K562 (cell line): ENCODE measurements around the gene SCNN1A. TPM values are rescaled to one million over a fixed set of nuclear protein-coding genes. Genes with fewer than 3 reads are reported as not detected.

ENCODE experiments used
- BRF2 ChIP-seq: IDR thresholded peaks from 3 replicates; pipeline ENCODE4 v1.6.1; 2011; ENCODE audit warnings: borderline replicate concordance, mild to moderate bottlenecking; ENCODE audit not compliant: insufficient read length, insufficient read depth
- ETV1 ChIP-seq: fragments of 450-650 bp; conservative IDR thresholded peaks from 2 replicates; pipeline ENCODE4 v1.6.1; 2016; ENCODE audit warnings: missing genetic modification characterization, control low read depth, low read depth, missing compliant biosample characterization
- GTF2A2 ChIP-seq: IDR thresholded peaks from 2 replicates; pipeline ENCODE4 v1.6.1; 2016; ENCODE audit warnings: mild to moderate bottlenecking, missing genetic modification characterization, missing compliant biosample characterization
- GTF2F1 ChIP-seq: IDR thresholded peaks from 2 replicates; pipeline ENCODE4 v1.6.1; 2011; ENCODE audit warnings: low read depth, low read length, improper control_type of control experiment
- HDAC1 ChIP-seq, 2 experiments: fragments of 450-650 bp; IDR thresholded peaks; 2 replicates each; pipeline ENCODE4 v1.6.1; 2016 to 2017; ENCODE audit warnings: inconsistent platforms in 1 of 2, mild to moderate bottlenecking in 1 of 2, moderate library complexity in 1 of 2
- HMG20B ChIP-seq: fragments of 250-450 bp; sonication (Bioruptor Pico); IDR thresholded peaks from 2 replicates; pipeline ENCODE4 v1.5.0; 2021; ENCODE audit warnings: mild to moderate bottlenecking
- NELFE ChIP-seq: IDR thresholded peaks from 2 replicates; pipeline ENCODE4 v1.6.1; 2011; ENCODE audit warnings: mild to moderate bottlenecking; ENCODE audit not compliant: insufficient read depth, insufficient read length
- NFE2 ChIP-seq: IDR thresholded peaks from 2 replicates; pipeline ENCODE4 v1.6.1; 2014; ENCODE audit warnings: antibody characterized with exemption, low read depth
- NFIX ChIP-seq: fragments of 250-450 bp; sonication (Bioruptor Pico); IDR thresholded peaks from 2 replicates; pipeline ENCODE4 v1.4.0; 2020; ENCODE audit warnings: low read depth, mild to moderate bottlenecking, moderate library complexity
- RFX1 ChIP-seq: fragments of 450-650 bp; IDR thresholded peaks from 2 replicates; pipeline ENCODE4 v1.6.1; 2016; ENCODE audit warnings: mild to moderate bottlenecking, moderate library complexity
- SAFB ChIP-seq: fragments of 200-400 bp; formaldehyde crosslinking; IDR thresholded peaks from 2 replicates; pipeline ENCODE4 v1.6.1; 2017; ENCODE audit warnings: low read depth, low read length, borderline replicate concordance
- SAP30 ChIP-seq: fragments of 200-600 bp; sonication (generic); IDR thresholded peaks from 2 replicates; pipeline ENCODE4 v1.6.1; 2012; ENCODE audit warnings: borderline replicate concordance, low read depth, mild to moderate bottlenecking, moderate library complexity, low read length, control low read depth, inconsistent platforms; ENCODE audit not compliant: insufficient read depth, poor library complexity, severe bottlenecking
- SIN3B ChIP-seq: fragments of 450-650 bp; IDR thresholded peaks from 2 replicates; pipeline ENCODE4 v1.6.1; 2017; ENCODE audit warnings: low read depth, mild to moderate bottlenecking, moderate library complexity
- SIRT6 ChIP-seq: IDR thresholded peaks from one replicate; pipeline ENCODE4 v1.6.1; 2012; ENCODE audit warnings: low read depth, mild to moderate bottlenecking, control low read depth, inconsistent platforms, low read length, moderate library complexity
- SMC3 ChIP-seq: conservative IDR thresholded peaks from 2 replicates; pipeline ENCODE4 v1.6.1; 2011; ENCODE audit warnings: low read depth, low read length, improper control_type of control experiment; ENCODE audit not compliant: insufficient read depth
- SNIP1 ChIP-seq: fragments of 450-650 bp; IDR thresholded peaks from 2 replicates; pipeline ENCODE4 v1.7.1; 2017; ENCODE audit warnings: low read depth, mild to moderate bottlenecking
- U2AF2 ChIP-seq: fragments of 200-400 bp; formaldehyde crosslinking; optimal IDR thresholded peaks from 2 replicates; pipeline ENCODE3; 2017; ENCODE audit warnings: low read depth, mild to moderate bottlenecking, low read length
- USF2 ChIP-seq: sonication (generic); formaldehyde crosslinking; IDR thresholded peaks from 2 replicates; pipeline ENCODE4 v1.5.0; 2020; ENCODE audit warnings: missing genetic modification reagents
- ZFPM2 ChIP-seq: fragments of 250-450 bp; sonication (Bioruptor Pico); IDR thresholded peaks from 2 replicates; pipeline ENCODE4 v1.5.1; 2022; ENCODE audit warnings: mild to moderate bottlenecking
- ZNF561 ChIP-seq: fragments of 450-650 bp; formaldehyde crosslinking; conservative IDR thresholded peaks from 2 replicates; pipeline ENCODE4 v1.4.0; 2020; ENCODE audit warnings: mild to moderate bottlenecking, moderate library complexity
- polyA plus RNA-seq, 8 experiments: library from polyadenylated mRNA; depleted of rRNA in 4 of 8; stranded (reverse) in 5 of 8; unstranded in 3 of 8; fragments of >200 nt; fragmentation: Nextera tagmentation in 2 of 8; fragmentation: Illumina TruSeq in 1 of 8; extraction: Ambion mirVana in 2 of 8; extraction: Trizol in 1 of 8; gene quantifications; 2 replicates each; pipeline versions ENCODE4 v1.2.1 to v1.2.3, GENCODE V29; 2011 to 2014; ENCODE audit warnings: inconsistent platforms in 1 of 8, missing spikeins in 1 of 8
- total RNA-seq, 7 experiments: library from RNA; depleted of rRNA in 6 of 7; stranded (reverse); fragments of >200 nt in 6 of 7; fragmentation: Illumina TruSeq in 2 of 7; extraction: Trizol in 2 of 7; gene quantifications; 2 replicates each; pipeline versions ENCODE4 v1.2.1 to v1.2.3, GENCODE V29; 2011 to 2021; ENCODE audit warnings: low replicate concordance in 1 of 7
- TF ChIP-seq, protein P1 (sequence below), 3 experiments: IDR thresholded peaks in 2 of 3; conservative IDR thresholded peaks in 1 of 3; 2 replicates each; pipeline ENCODE4 v1.5.1; 2011 to 2012; ENCODE audit warnings: low read length in 3 of 3, mild to moderate bottlenecking in 3 of 3, control low read depth in 2 of 3, improper control_type of control experiment in 1 of 3, inconsistent platforms in 1 of 3, low read depth in 1 of 3, mixed read lengths in 1 of 3, moderate library complexity in 1 of 3; ENCODE audit not compliant: insufficient read depth in 2 of 3
- TF ChIP-seq, protein P2 (sequence below), 2 experiments: fragments of 450-650 bp in 1 of 2; sonication (generic) in 1 of 2; formaldehyde crosslinking; conservative IDR thresholded peaks; 2 replicates each; pipeline versions ENCODE4 v1.4.0 to v1.8.1; 2020 to 2022; ENCODE audit warnings: mild to moderate bottlenecking in 1 of 2, missing genetic modification reagents in 1 of 2
- TF ChIP-seq, protein P3 (sequence below): IDR thresholded peaks from 2 replicates; pipeline ENCODE4 v1.6.1; 2014; ENCODE audit warnings: antibody characterized with exemption

The SCNN1A gene
- total and polyA plus RNA-seq, 9 of the 15 experiments (the other 6 are each of a cell fraction or from before 2014, with no cell fraction given): 0.15 to 0.49 (median 0.32) TPM; not detected in 5

DNA sequence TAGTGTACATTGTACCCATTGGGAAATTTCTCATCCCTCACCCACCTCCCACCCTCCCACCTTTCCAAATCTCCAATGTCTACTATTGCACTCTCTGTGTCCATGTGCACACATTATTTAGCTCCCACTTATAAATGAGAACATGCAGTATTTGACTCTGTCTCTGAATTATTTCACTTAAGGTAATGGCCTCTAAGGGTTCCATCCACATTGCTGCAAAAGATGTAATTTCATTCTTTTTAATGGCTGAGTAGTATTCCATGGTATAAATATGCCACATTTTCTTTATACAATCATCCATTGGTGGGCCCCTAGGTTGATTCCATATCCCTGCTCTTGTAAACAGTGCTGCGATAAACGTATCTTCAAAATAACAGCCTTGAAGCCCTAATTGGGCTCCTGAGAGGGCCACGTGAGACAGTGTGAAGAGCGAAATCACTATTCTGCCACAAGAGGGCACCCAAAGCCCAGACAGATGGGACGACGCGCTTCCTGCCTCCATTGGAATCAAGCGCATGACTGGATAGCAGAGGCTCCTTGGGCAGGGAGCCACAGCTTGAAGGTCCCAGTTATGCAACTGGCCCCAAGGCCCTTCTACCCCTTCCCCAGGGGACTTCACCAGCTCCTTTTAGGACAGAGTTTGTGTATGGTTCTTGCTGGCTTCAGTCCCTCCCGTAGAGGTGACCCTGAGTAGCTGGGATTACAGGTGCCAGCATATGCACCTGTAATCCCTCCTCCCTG lies 48.1 kb upstream of the SCNN1A start (continued):
- TF ChIP-seq, protein P1, sequence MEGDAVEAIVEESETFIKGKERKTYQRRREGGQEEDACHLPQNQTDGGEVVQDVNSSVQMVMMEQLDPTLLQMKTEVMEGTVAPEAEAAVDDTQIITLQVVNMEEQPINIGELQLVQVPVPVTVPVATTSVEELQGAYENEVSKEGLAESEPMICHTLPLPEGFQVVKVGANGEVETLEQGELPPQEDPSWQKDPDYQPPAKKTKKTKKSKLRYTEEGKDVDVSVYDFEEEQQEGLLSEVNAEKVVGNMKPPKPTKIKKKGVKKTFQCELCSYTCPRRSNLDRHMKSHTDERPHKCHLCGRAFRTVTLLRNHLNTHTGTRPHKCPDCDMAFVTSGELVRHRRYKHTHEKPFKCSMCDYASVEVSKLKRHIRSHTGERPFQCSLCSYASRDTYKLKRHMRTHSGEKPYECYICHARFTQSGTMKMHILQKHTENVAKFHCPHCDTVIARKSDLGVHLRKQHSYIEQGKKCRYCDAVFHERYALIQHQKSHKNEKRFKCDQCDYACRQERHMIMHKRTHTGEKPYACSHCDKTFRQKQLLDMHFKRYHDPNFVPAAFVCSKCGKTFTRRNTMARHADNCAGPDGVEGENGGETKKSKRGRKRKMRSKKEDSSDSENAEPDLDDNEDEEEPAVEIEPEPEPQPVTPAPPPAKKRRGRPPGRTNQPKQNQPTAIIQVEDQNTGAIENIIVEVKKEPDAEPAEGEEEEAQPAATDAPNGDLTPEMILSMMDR (IDR thresholded peaks at IDR 0.05 in 2 of 3, conservative IDR thresholded peaks at IDR 0.05 in 1 of 3; ENCODE audit: insufficient read depth in 2 of 3, low read depth in 1 of 3, low read length in 3 of 3): peak; percentile 82 to 84 (median 82)
- TF ChIP-seq SAFB (no peak), HDAC1 (IDR thresholded peaks at IDR 0.05) (no peak), USF2 (CRISPR knock-in tag) (peak; percentile 67), NFE2 (no peak), ZFPM2 (CRISPR knock-in tag) (no peak), SAP30 (no peak), U2AF2 (no peak), NFIX (CRISPR knock-in tag) (no peak), RFX1 (no peak), NELFE (no peak), SNIP1 (no peak), SMC3 (peak; percentile 85), GTF2F1 (no peak), SIRT6 (no peak), HMG20B (no peak), GTF2A2 (tag) (no peak), SIN3B (no peak), ETV1 (tag) (peak; percentile 54; the same call in 1 of the 2 replicates), BRF2 (no peak), ZNF561 (CRISPR knock-in tag) (no peak)
- TF ChIP-seq, protein P2, sequence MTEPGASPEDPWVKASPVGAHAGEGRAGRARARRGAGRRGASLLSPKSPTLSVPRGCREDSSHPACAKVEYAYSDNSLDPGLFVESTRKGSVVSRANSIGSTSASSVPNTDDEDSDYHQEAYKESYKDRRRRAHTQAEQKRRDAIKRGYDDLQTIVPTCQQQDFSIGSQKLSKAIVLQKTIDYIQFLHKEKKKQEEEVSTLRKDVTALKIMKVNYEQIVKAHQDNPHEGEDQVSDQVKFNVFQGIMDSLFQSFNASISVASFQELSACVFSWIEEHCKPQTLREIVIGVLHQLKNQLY (CRISPR knock-in tag; conservative IDR thresholded peaks at IDR 0.05): no peak
- TF ChIP-seq, protein P3, sequence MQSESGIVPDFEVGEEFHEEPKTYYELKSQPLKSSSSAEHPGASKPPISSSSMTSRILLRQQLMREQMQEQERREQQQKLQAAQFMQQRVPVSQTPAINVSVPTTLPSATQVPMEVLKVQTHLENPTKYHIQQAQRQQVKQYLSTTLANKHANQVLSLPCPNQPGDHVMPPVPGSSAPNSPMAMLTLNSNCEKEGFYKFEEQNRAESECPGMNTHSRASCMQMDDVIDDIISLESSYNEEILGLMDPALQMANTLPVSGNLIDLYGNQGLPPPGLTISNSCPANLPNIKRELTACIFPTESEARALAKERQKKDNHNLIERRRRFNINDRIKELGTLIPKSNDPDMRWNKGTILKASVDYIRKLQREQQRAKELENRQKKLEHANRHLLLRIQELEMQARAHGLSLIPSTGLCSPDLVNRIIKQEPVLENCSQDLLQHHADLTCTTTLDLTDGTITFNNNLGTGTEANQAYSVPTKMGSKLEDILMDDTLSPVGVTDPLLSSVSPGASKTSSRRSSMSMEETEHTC: peak; percentile 53
